ENCODE measurements around the gene IGSF22.

The IGSF22 gene

DNA sequence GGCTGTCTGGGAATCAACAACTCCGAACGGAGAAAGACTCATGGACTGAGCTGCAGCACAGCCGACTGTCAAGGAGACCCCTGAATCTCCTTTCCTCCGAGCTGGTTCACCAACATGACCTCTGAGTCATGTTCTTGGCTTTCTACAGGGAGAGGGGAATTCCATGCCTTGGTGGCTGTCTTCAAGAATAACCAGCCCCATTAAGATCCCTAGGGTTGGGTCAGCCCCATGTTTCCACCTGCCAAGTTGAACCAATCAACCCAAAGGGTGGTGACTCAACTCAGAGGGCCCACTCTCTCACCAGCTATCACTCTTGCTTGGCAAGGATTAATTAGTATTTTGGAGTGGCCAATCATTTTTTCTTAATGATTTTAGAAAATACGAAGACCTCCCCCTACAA, 28.3 kb upstream of the IGSF22 start:
- Histone ChIP-seq H3K18ac (ENCODE audit: low read length) (no peak overlapping the region), H2AK5ac (ENCODE audit: low read depth, low read length) (no peak overlapping the region), H3K4ac (ENCODE audit: low read length) (no peak overlapping the region), H3K4me2 (ENCODE audit: insufficient read depth, low read length, poor library complexity, severe bottlenecking) (no peak overlapping the region), H3K27ac (replicated peaks; ENCODE audit: low read length) (no peak overlapping the region), H2AFZ (ENCODE audit: low read length) (no peak overlapping the region), H3K4me1 (ENCODE audit: control insufficient read depth in 2 of 2, insufficient read depth in 1 of 2, low read depth in 1 of 2, low read length in 2 of 2) (peaks cover 0 to 7% of the 10 kb centered on the region in 2 donors), H3K36me3 (replicated peaks in 1 of 2; ENCODE audit: control insufficient read depth in 2 of 2, insufficient read depth in 2 of 2, low read length in 2 of 2) (no peaks in the 10 kb centered on the region), H4K8ac (ENCODE audit: low read depth, low read length) (no peak overlapping the region), H3K4me3 (ENCODE audit: low read length in 2 of 2) (no peak overlapping the region), H3K27me3 (ENCODE audit: control insufficient read depth in 3 of 3, insufficient read depth in 3 of 3, low read depth in 1 of 3, low read length in 3 of 3) (peaks cover 0 to 19% (median 0%) of the 10 kb centered on the region in 3 experiments), H4K91ac (ENCODE audit: low read depth, low read length, poor library complexity) (no peak overlapping the region), H3K9ac (ENCODE audit: low read depth, low read length, poor library complexity) (no peak overlapping the region), H2BK5ac (ENCODE audit: low read length) (no peak overlapping the region), H3K14ac (ENCODE audit: low read length) (no peak overlapping the region), H2BK15ac (ENCODE audit: low read length) (no peak overlapping the region), H2BK12ac (ENCODE audit: low read length) (no peak overlapping the region), H2BK120ac (ENCODE audit: low read depth, low read length) (no peak overlapping the region), H3K9me3 (replicated peaks in 1 of 2; ENCODE audit: control insufficient read depth in 2 of 2, insufficient read depth in 1 of 2, low read depth in 1 of 2, low read length in 2 of 2) (peaks cover 0 to 2% of the 10 kb centered on the region in 2 donors), H3K79me1 (ENCODE audit: low read depth, low read length) (no peaks in the 10 kb centered on the region), H3K23ac (ENCODE audit: low read depth, low read length, poor library complexity) (no peak overlapping the region)
- DNase-seq (ENCODE audit: low spot score) = no peak
- no CpG with 5 or more reads among the region's 5 CpGs for WGBS, 2 donors (ENCODE audit: extremely low coverage in 2 of 2, insufficient read length in 2 of 2, insufficient replicate concordance in 1 of 2)

DNA sequence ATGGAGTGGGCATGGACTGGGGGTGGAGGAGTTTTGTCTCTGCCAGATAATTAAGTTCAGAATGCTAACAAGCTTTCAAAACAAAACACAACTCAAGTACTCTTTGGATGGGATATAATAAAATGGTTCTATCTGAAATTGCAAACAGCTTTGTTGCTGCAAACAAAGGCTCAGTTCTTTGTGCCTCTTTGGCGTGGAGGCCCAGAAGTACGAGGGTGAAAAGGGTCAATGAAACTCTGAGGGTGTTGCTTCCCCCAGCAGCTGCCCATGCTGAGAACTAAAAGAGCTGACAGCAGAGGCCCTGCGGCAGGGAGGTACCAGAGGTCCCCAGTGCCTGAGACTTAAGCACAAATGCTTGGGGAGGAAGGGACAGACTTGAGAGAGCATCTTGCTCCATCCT, 26.5 kb upstream of the IGSF22 start:
- Histone ChIP-seq H3K4me2 (ENCODE audit: insufficient read depth, low read length, poor library complexity, severe bottlenecking) (no peak overlapping the region), H2AK5ac (ENCODE audit: low read depth, low read length) (no peak overlapping the region), H3K4me1 (ENCODE audit: control insufficient read depth in 2 of 2, insufficient read depth in 1 of 2, low read depth in 1 of 2, low read length in 2 of 2) (peaks cover 0 to 9% of the 10 kb centered on the region in 2 donors), H3K14ac (ENCODE audit: low read length) (no peak overlapping the region), H2BK5ac (ENCODE audit: low read length) (no peak overlapping the region), H3K9ac (ENCODE audit: low read depth, low read length, poor library complexity) (no peak overlapping the region), H3K27me3 (ENCODE audit: control insufficient read depth in 3 of 3, insufficient read depth in 3 of 3, low read depth in 1 of 3, low read length in 3 of 3) (peaks cover 0 to 19% (median 0%) of the 10 kb centered on the region in 3 experiments), H3K23ac (ENCODE audit: low read depth, low read length, poor library complexity) (no peak overlapping the region), H2BK15ac (ENCODE audit: low read length) (no peak overlapping the region), H4K91ac (ENCODE audit: low read depth, low read length, poor library complexity) (no peak overlapping the region), H3K18ac (ENCODE audit: low read length) (no peak overlapping the region), H3K9me3 (replicated peaks in 1 of 2; ENCODE audit: control insufficient read depth in 2 of 2, insufficient read depth in 1 of 2, low read depth in 1 of 2, low read length in 2 of 2) (peaks cover 0 to 2% of the 10 kb centered on the region in 2 donors), H2BK120ac (ENCODE audit: low read depth, low read length) (no peak overlapping the region), H3K4ac (ENCODE audit: low read length) (no peak overlapping the region), H2BK12ac (ENCODE audit: low read length) (no peak overlapping the region), H3K79me1 (ENCODE audit: low read depth, low read length) (no peaks in the 10 kb centered on the region), H3K36me3 (replicated peaks in 1 of 2; ENCODE audit: control insufficient read depth in 2 of 2, insufficient read depth in 2 of 2, low read length in 2 of 2) (no peaks in the 10 kb centered on the region), H4K8ac (ENCODE audit: low read depth, low read length) (no peak overlapping the region), H3K4me3 (ENCODE audit: low read length in 2 of 2) (no peak overlapping the region), H2AFZ (ENCODE audit: low read length) (no peak overlapping the region), H3K27ac (replicated peaks; ENCODE audit: low read length) (no peak overlapping the region)
- WGBS, 2 donors (ENCODE audit: extremely low coverage in 2 of 2, insufficient read length in 2 of 2, insufficient replicate concordance in 1 of 2) = no CpG with 5 or more reads among the region's 3 CpGs
- DNase-seq (ENCODE audit: low spot score) = no peak

DNA sequence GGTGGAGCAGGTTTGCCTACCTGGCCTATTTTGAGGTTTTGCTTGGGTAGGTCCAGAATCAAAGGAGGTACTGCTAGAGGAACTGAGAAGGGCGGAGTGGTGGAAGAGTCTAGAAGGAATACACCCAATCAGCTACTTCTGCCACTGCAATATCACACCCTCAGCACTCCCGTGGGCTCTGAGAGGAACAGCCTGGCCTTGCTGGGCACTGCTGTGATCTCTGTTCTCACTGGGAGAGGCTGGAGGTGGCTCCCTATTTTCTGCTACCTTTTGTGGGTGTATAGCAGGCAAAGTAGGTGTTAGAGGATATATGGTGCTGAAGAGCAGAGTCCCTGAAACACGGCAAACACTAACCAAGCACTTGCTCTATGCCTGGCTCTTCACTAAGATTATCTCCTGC, 25.0 kb upstream of the IGSF22 start:
- H2AFZ ChIP-seq (ENCODE audit: low read length) = no peak overlapping the region
- no peak overlapping the region for H3K4me3 ChIP-seq (ENCODE audit: low read length in 2 of 2)
- H3K23ac ChIP-seq (ENCODE audit: low read depth, low read length, poor library complexity) = no peak overlapping the region
- H3K9me3 ChIP-seq (replicated peaks in 1 of 2; ENCODE audit: control insufficient read depth in 2 of 2, insufficient read depth in 1 of 2, low read depth in 1 of 2, low read length in 2 of 2) = peaks cover 0 to 2% of the 10 kb centered on the region in 2 donors
- no peak for DNase-seq (ENCODE audit: low spot score)
- H2BK15ac ChIP-seq (ENCODE audit: low read length) = no peak overlapping the region
- no peak overlapping the region for H2BK120ac ChIP-seq (ENCODE audit: low read depth, low read length)
- no peak overlapping the region for H3K18ac ChIP-seq (ENCODE audit: low read length)
- H3K14ac ChIP-seq (ENCODE audit: low read length) = no peak overlapping the region
- no peaks in the 10 kb centered on the region for H3K79me1 ChIP-seq (ENCODE audit: low read depth, low read length)
- no peak overlapping the region for H3K27ac ChIP-seq (replicated peaks; ENCODE audit: low read length)
- H3K36me3 ChIP-seq (replicated peaks in 1 of 2; ENCODE audit: control insufficient read depth in 2 of 2, insufficient read depth in 2 of 2, low read length in 2 of 2) = no peaks in the 10 kb centered on the region
- no peak overlapping the region for H2AK5ac ChIP-seq (ENCODE audit: low read depth, low read length)
- H2BK5ac ChIP-seq (ENCODE audit: low read length) = no peak overlapping the region
- H4K8ac ChIP-seq (ENCODE audit: low read depth, low read length) = no peak overlapping the region
- H3K27me3 ChIP-seq (ENCODE audit: control insufficient read depth in 3 of 3, insufficient read depth in 3 of 3, low read depth in 1 of 3, low read length in 3 of 3) = peaks cover 0 to 25% (median 0%) of the 10 kb centered on the region in 3 experiments
- peaks cover 0 to 9% of the 10 kb centered on the region in 2 donors for H3K4me1 ChIP-seq (ENCODE audit: control insufficient read depth in 2 of 2, insufficient read depth in 1 of 2, low read depth in 1 of 2, low read length in 2 of 2)
- H3K4me2 ChIP-seq (ENCODE audit: insufficient read depth, low read length, poor library complexity, severe bottlenecking) = no peak overlapping the region
- WGBS, 2 donors (ENCODE audit: extremely low coverage in 2 of 2, insufficient read length in 2 of 2, insufficient replicate concordance in 1 of 2) = no CpG with 5 or more reads among the region's 3 CpGs
- no peak overlapping the region for H4K91ac ChIP-seq (ENCODE audit: low read depth, low read length, poor library complexity)
- no peak overlapping the region for H3K4ac ChIP-seq (ENCODE audit: low read length)
- H2BK12ac ChIP-seq (ENCODE audit: low read length) = no peak overlapping the region
- H3K9ac ChIP-seq (ENCODE audit: low read depth, low read length, poor library complexity) = no peak overlapping the region

DNA sequence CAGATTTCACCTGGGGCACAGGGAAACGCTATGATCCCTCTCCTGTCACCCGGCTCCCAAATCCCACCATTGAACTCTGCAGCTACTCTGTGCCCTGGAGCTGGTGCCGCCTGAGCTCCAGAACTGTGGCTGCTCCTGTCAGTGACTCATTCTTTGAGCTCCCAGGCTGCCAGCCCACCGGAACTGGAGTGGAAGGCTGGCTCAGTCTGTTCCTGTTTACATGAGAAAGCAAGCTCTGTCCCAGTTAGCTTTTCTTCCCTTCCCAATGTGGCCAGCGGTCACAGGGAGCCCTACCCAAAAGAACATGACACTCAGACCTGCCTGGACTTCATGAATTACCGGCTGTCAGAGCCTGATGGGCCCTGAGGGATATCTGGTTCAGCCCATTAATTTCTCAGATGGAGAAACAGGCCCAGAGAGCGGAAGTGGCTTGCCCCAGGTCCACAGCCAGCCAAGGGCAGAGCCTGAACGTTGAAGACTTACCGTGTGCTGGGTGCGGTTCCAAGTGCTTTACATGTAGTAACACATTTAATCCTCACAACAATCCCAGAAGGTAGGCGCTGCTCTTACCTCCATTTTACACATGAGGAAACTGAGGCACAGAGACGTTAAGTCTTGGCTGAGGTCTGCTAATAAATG, 23.8 kb upstream of the IGSF22 start:
- Histone ChIP-seq H3K27ac (replicated peaks; ENCODE audit: low read length) (no peak overlapping the region), H3K14ac (ENCODE audit: low read length) (no peak overlapping the region), H3K4me3 (ENCODE audit: low read length in 2 of 2) (no peak overlapping the region), H3K9ac (ENCODE audit: low read depth, low read length, poor library complexity) (no peak overlapping the region), H3K4me2 (ENCODE audit: insufficient read depth, low read length, poor library complexity, severe bottlenecking) (no peak overlapping the region), H4K91ac (ENCODE audit: low read depth, low read length, poor library complexity) (no peak overlapping the region), H2BK15ac (ENCODE audit: low read length) (no peak overlapping the region), H3K27me3 (ENCODE audit: control insufficient read depth in 3 of 3, insufficient read depth in 3 of 3, low read depth in 1 of 3, low read length in 3 of 3) (peaks cover 0 to 31% (median 0%) of the 10 kb centered on the region in 3 experiments), H3K4ac (ENCODE audit: low read length) (no peak overlapping the region), H3K79me1 (ENCODE audit: low read depth, low read length) (no peaks in the 10 kb centered on the region), H4K8ac (ENCODE audit: low read depth, low read length) (no peak overlapping the region), H2AK5ac (ENCODE audit: low read depth, low read length) (no peak overlapping the region), H3K36me3 (replicated peaks in 1 of 2; ENCODE audit: control insufficient read depth in 2 of 2, insufficient read depth in 2 of 2, low read length in 2 of 2) (no peaks in the 10 kb centered on the region), H3K18ac (ENCODE audit: low read length) (no peak overlapping the region), H2BK5ac (ENCODE audit: low read length) (no peak overlapping the region), H3K9me3 (replicated peaks in 1 of 2; ENCODE audit: control insufficient read depth in 2 of 2, insufficient read depth in 1 of 2, low read depth in 1 of 2, low read length in 2 of 2) (peaks cover 0 to under 1% of the 10 kb centered on the region in 2 donors), H2AFZ (ENCODE audit: low read length) (peak overlapping the region; percentile 85), H3K23ac (ENCODE audit: low read depth, low read length, poor library complexity) (no peak overlapping the region), H2BK120ac (ENCODE audit: low read depth, low read length) (no peak overlapping the region), H3K4me1 (ENCODE audit: control insufficient read depth in 2 of 2, insufficient read depth in 1 of 2, low read depth in 1 of 2, low read length in 2 of 2) (peaks cover 0 to 9% of the 10 kb centered on the region in 2 donors), H2BK12ac (ENCODE audit: low read length) (no peak overlapping the region)
- WGBS, 2 donors (ENCODE audit: extremely low coverage in 2 of 2, insufficient read length in 2 of 2, insufficient replicate concordance in 1 of 2) = no CpG with 5 or more reads among the region's 12 CpGs
- no peak for DNase-seq (ENCODE audit: low spot score)

Data from neuronal stem cell (in vitro differentiated cells).